Glomerular endothelial cell (primary cell): ENCODE data around the gene RCAN3. TPM values are rescaled to one million over a fixed set of nuclear protein-coding genes. Genes with fewer than 3 reads are reported as not detected.
"Not testable (repeated sequence)": the region's sequence is repeated elsewhere in the genome, so short reads cannot be mapped to it uniquely, and the experiment has no call there.

Experiments used
- DNase-seq: peaks from one replicate; pipeline ENCODE4 v3.0.0-alpha.2; 2011; ENCODE audit warnings: low read depth, low spot score; ENCODE audit errors: extremely low read depth
- total RNA-seq: library from RNA; depleted of rRNA; stranded (reverse); fragments of >200 nt; gene quantifications from 2 replicates; pipeline ENCODE4 v1.2.3, GENCODE V29; 2015

Gene RCAN3
- total RNA-seq, 1 donor from 2014 or later = 3.7 TPM

GRCh38 chr1:24484199-24484598 is 18.4 kb upstream of the RCAN3 start:
- no peak for DNase-seq

- no peak for DNase-seq
These were observed 16.1 kb upstream of the RCAN3 start for GRCh38 chr1:24486331-24487065.

- no peak for DNase-seq
These were observed 15.2 kb upstream of the RCAN3 start for GRCh38 chr1:24487455-24487854.

- not testable (repeated sequence) for DNase-seq
These were observed 14.5 kb upstream of the RCAN3 start for GRCh38 chr1:24488159-24488558.

GRCh38 chr1:24489674-24490073 is 13.0 kb upstream of the RCAN3 start:
- no peak for DNase-seq

- DNase-seq = no peak
These were observed 12.4 kb upstream of the RCAN3 start for GRCh38 chr1:24490101-24490781.

GRCh38 chr1:24491577-24492360 is 10.9 kb upstream of the RCAN3 start:
- no peak for DNase-seq

DNA sequence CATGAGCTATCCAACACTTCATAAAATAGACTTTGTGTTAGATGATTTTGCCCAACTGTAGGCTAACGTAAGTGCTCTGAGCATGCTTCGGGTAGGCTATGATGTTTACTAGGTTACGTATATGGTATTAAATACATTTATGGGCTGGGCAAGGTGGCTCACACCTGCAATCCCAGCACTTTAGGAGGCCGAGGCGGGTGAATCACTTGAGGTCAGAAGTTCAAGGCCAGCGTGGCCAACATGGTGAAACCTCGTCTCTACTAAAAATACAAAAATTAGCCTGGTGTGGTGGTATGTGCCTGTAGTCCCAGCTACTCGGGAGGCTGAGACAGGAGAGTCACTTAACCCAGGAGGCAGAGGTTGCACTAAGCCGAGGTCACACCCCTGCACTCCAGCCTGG is 9.7 kb upstream of the RCAN3 start:
- DNase-seq = not testable (repeated sequence)

GRCh38 chr1:24493785-24494184 is 8.9 kb upstream of the RCAN3 start:
- DNase-seq = no peak

DNA sequence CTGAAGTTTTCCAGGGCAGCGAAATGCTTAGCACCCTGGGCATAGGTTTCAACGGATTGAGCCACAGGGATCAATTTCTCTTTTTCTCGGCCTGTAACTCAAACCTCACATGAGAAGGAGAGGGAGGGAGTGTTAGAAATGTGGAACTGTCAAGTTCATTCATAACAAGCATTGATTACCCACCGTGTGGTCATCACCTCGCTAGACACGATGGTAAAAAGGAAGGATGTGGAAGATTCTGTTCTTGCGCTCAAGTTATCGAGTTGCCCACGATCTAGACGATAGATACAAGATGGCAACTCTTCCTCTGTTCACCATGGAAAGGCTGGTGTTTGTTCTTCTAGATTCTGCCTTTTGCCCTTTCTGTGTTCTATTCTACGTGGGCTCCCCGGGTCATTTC is 4.0 kb upstream of the RCAN3 start:
- DNase-seq = no peak

DNA sequence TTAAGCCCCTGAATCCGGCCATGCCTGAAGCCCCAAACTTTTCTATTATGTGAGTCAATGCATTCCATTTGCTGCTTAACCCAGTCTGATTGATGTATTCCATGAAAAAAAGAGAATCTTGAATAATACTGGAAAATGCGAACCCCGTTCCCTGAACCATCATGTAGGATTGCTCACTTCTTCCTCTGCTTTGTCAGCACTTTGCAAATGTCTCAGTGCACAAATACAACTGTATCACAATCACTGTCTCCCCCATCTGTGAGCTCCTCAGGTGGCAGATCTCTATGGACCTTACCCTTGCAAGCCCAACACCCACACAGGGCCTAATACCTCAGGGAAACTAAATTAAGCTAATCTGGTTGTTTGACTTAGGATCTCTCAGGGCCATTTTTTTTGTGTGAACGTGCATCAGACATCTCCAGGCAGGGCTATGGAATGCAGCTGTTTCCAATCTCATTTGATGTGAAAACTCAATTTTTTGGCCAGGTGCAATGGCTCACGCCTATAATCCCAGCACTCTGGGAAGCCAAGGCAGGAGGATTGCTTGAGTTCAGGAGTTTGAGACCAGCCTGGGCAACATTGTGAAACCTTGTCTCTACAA is 2.1 kb upstream of the RCAN3 start:
- DNase-seq = no peak

- no peak for DNase-seq
These were observed 1.1 kb upstream of the RCAN3 start for GRCh38 chr1:24501371-24502064.

DNA sequence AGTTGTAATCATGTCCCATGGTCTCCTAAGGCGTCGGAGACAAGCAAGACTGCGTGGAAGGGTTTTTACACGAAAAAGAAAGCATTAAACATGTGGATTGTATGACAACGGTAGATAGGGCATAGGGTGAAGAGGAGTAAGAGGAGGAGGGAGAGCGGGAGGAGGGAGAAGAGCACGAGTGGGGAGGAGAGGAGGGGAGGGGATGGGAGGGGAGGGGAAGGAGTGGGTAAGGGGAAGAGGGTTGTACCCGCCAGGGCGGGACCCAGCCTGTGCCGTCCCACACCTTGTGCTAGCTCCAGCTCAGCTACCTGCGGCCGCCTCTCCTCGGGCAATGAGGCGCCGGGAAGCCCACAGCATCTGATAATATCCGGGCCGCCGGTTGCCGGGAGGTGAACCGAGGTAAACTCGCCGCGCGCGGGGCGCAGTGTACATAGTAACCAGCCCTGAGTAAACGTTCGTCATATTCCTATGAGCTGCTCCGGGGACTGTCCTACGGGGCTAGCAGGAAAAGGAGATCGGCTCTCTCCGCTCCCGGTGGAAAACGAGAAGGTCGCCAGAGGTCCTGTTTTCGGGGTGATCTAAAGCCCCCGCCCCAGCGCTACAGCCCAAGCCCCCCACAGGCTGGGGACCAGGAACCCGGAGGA is 449 bp upstream of the RCAN3 start:
- DNase-seq = no peak

DNA sequence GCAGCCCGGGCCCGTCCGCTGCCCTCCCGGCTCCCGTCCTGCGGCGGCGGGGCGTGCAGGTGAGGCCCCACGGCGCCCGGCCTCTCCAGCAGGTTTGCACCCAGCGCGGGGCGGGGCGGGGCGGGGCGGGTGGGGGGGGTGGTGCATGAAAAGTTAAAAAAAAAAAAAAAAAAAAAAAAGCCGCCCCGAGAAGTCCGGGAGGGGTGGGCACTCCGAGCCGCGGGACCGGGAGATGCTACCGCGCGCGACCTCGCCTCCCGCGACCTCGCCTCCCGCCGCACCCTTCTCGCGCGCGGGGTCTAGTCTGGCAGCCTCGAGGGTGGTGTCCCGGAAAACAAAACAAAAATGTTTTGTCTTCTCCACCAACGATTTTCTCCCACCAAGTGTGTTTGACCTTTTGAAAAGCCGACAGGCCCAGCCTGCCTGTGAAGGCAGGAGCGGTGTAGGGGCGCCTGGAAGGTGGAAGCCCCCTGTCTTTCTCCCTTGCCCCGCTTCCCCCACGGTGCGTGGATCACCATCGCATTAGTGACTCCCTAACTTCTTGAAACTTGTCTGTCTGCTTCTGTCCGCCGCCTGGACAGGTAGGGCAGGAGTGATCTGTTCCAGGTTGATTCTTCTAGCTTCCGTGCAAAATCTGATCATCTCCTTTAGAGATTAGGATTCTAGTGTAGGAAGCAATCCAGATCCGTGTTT is 569 bp downstream of the RCAN3 start:
- no peak for DNase-seq

DNA sequence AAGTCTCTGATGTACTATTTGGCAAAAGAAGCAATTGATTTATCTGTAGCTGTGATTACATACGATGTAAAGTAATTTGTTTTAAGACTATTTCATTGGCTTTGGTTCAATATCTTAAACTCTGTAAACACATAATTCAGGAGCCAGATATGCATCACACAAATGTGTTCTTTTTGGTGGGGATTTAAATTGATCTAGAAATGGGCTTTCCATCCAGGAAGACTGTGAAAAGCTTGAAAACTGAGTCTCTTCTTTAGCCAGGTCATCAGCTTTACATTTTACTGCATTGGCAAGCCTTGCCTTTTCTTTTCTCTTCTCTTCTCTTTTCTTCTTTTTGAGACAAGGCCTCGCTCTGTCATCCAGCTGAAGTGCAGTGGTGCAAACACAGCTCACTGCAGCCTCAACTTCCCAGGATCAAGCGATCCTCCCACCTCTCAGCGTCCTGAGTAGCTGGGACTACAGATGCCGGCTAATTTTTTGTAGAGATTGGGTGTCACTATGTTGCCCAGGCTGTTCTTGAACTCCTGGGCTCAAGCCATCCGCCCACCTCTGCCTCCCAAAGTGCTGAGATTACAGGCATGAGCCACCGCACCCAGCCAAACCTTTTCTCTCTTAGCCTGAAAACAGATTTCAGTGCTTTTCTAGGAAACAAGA is 1.4 kb downstream of the RCAN3 start:
- DNase-seq = no peak

GRCh38 chr1:24504560-24504959 is 1.9 kb downstream of the RCAN3 start:
- DNase-seq = no peak

- no peak for DNase-seq
These were observed 3.2 kb downstream of the RCAN3 start for GRCh38 chr1:24505816-24506215.

DNA sequence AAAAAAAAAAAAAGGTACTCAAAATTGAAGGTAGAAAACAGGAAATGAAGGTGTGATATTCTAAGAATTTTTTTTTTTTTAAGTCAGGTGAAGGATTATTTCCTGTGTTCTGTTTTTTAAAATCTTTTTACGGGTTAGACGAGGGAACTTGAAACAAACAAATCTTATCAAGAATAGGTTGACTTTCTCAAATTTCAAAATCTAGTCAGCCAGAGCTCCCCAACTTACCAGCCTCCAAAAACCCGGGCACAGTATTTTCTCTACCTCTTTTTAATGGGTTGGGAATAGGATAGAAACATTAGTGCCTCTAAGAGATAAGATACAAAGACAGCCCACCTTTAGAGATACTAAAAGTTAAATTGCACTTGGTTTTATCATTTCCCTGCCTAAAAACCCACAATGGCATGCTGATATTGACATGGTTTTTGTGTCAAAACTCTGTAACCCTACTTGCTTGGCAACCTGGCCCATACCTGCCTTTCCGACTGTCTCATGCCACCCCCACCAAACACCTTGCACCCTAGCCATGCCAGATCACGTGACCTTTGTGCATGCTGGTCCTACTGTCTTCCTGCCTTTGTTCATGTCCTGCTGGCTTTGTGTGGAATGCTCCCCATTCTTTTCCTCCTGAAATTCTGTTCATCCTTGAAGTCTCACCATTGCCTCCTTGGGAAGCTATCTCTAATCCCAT is 4.2 kb downstream of the RCAN3 start:
- DNase-seq = no peak

- DNase-seq = no peak
These were observed 4.8 kb downstream of the RCAN3 start for GRCh38 chr1:24507405-24507804.
